Activated CD8-positive, alpha-beta T cell treated with anti-CD3 and anti-CD28 coated beads, Interleukin-2, amount 10 ng/mL, durations not matched to agents 7 days and 5 days (primary cell): ENCODE data around the gene USP5. TPM values are rescaled to one million over a fixed set of nuclear protein-coding genes. Genes with fewer than 3 reads are reported as not detected.
"Not testable (repeated sequence)": the region's sequence is repeated elsewhere in the genome, so short reads cannot be mapped to it uniquely, and the experiment has no call there.

Source experiments
- ATAC-seq: fragments of 150-1000 bp; cut with Tn5 transposase; one replicate; pipeline ENCODE4 v1.10.0; 2021; ENCODE audit warnings: moderate library complexity
- CTCF ChIA-PET: fragments of 350-600 bp; sonication (Branson Sonifier 250); formaldehyde crosslinking; loops from one replicate; lab custom pipeline; 2021; ENCODE audit warnings: antibody characterized with exemption; lab: Charles Lee
- POLR2A ChIA-PET: fragments of 350-600 bp; sonication (Branson Sonifier 250); formaldehyde crosslinking; loops from one replicate; lab custom pipeline; 2021; ENCODE audit warnings: antibody characterized with exemption; lab: Charles Lee
- DNase-seq: peaks from one replicate; pipeline ENCODE4 v3.0.0-alpha.2; 2020
- H3K27ac Mint-ChIP-seq: one replicate; pipeline ENCODE4 v1.8.0; 2021; ENCODE audit warnings: mild to moderate bottlenecking, mixed read lengths
- H3K27me3 Mint-ChIP-seq: one replicate; pipeline ENCODE4 v1.8.0; 2021; ENCODE audit warnings: low read depth, mixed read lengths
- H3K36me3 Mint-ChIP-seq: one replicate; pipeline ENCODE4 v1.8.0; 2021; ENCODE audit warnings: low read depth, mixed read lengths
- H3K4me1 Mint-ChIP-seq: one replicate; pipeline ENCODE4 v1.8.0; 2021; ENCODE audit warnings: low read depth, mixed read lengths
- H3K4me3 Mint-ChIP-seq: one replicate; pipeline ENCODE4 v1.8.0; 2021; ENCODE audit warnings: mild to moderate bottlenecking, mixed read lengths
- H3K9me3 Mint-ChIP-seq: one replicate; pipeline ENCODE4 v1.8.0; 2022; ENCODE audit warnings: mixed read lengths; ENCODE audit not compliant: insufficient read depth
- total RNA-seq, 2 experiments: library from RNA; stranded (reverse); gene quantifications; one replicate each; pipeline ENCODE4 v1.2.3, GENCODE V29; 2021

Gene USP5
- total RNA-seq, 2 experiments from 2014 or later = 105 to 108 TPM

DNA sequence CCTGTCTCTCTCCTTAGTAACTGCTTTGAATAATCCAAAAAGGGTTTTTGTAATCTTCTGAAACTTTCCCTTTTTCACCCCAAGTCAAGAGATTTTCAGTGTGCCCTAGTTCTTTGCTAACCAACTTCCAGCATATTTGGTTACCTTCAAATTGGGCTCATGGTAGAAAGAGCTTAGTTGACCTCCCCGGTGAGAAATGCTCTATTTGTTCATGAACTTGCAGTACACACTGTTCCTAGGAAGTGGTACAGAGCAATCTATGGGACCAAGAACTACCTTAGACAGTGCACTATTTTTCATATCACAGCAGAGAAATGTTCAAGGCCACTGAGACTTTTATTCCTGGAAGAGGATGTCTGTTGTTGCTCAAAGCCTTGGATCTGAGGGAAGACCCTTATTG, 1.7 kb downstream of the USP5 start:
- ATAC-seq (no peak), DNase-seq (no peak)
- ChIA-PET CTCF (interaction anchor here (1.2 to 13.9 kb wide), 7 partner anchors 14 to 130 kb away, joined by 4 to 130 read pairs (median 19); partner anchors contain the start of genes COPS7A, GNB3, MLF2 and SPSB2), POLR2A (interaction anchor here (1.2 to 6.6 kb wide), 6 partner anchors 10 to 100 kb away, joined by 4 to 93 read pairs (median 20); partner anchors contain the start of genes C12orf57, MLF2, RNU7-1 and SPSB2)
- peaks cover 38% of the 10 kb centered on the region for H3K4me1 Mint-ChIP-seq
- H3K9me3 Mint-ChIP-seq = no peaks in the 10 kb centered on the region
- H3K36me3 Mint-ChIP-seq = peaks cover 53% of the 10 kb centered on the region
- H3K4me3 Mint-ChIP-seq = peak overlapping the region; percentile 90
- H3K27ac Mint-ChIP-seq = peak overlapping the region; percentile 98
- no peaks in the 10 kb centered on the region for H3K27me3 Mint-ChIP-seq

- peaks cover 49% of the 10 kb centered on the region for H3K36me3 Mint-ChIP-seq
- ChIA-PET POLR2A (interaction anchor here (4.0 to 6.6 kb wide), 2 partner anchors 13 to 18 kb away, joined by 47 to 93 read pairs; partner anchors contain the start of genes SPSB2 and TPI1), CTCF (interaction anchor here (1.2 to 13.9 kb wide), 5 partner anchors 13 to 101 kb away, joined by 5 to 130 read pairs (median 23); partner anchors contain the start of genes GNB3, MLF2, SPSB2 and TPI1)
- ATAC-seq (no peak), DNase-seq (no peak)
- H3K4me3 Mint-ChIP-seq = no peak overlapping the region
- peaks cover 35% of the 10 kb centered on the region for H3K4me1 Mint-ChIP-seq
- no peaks in the 10 kb centered on the region for H3K27me3 Mint-ChIP-seq
- H3K27ac Mint-ChIP-seq = peak overlapping the region; percentile 98
- no peaks in the 10 kb centered on the region for H3K9me3 Mint-ChIP-seq
These were observed 2.1 kb downstream of the USP5 start for GRCh38 chr12:6854036-6854435.

GRCh38 chr12:6855322-6855721, 3.4 kb downstream of the USP5 start:
- no peaks in the 10 kb centered on the region for H3K9me3 Mint-ChIP-seq
- ATAC-seq (no peak), DNase-seq (no peak)
- no peaks in the 10 kb centered on the region for H3K27me3 Mint-ChIP-seq
- H3K4me1 Mint-ChIP-seq = peaks cover 23% of the 10 kb centered on the region
- CTCF ChIA-PET = interaction anchor here (7.0 to 13.9 kb wide), 2 partner anchors 16 to 19 kb away, joined by 121 to 130 read pairs; partner anchors contain the start of genes GNB3 and SPSB2
- H3K27ac Mint-ChIP-seq = no peak overlapping the region
- no peak overlapping the region for H3K4me3 Mint-ChIP-seq
- POLR2A ChIA-PET = interaction anchor here (6.6 kb wide), 1 partner anchor 12 kb away, joined by 93 read pairs; the partner anchor contains the start of gene TPI1
- peaks cover 46% of the 10 kb centered on the region for H3K36me3 Mint-ChIP-seq

DNA sequence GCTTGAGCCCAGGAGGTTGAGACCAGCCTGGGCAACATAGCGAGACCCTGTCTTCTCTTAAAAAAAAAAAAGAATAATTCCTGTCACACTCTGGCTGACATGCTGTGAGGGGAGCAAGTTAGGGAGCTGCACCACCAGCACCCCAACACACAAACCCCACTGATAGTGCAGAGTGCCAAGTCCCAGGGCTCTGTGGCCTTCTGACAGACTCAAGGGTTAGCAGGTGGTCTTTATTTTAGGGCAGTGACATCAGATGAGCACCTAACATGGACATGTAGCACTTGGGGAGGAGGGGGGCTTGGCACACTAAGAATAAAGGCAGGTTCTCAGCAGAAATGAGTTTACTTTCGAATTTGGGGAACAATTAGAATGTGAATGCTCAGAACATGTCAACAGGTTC, 6.8 kb downstream of the USP5 start:
- DNase-seq (no peak), ATAC-seq (no peak)
- Mint-ChIP-seq H3K9me3 (no peaks in the 10 kb centered on the region), H3K4me3 (no peak overlapping the region), H3K36me3 (peaks cover 64% of the 10 kb centered on the region), H3K27me3 (no peaks in the 10 kb centered on the region), H3K27ac (no peak overlapping the region), H3K4me1 (peaks cover 10% of the 10 kb centered on the region)
- CTCF ChIA-PET = no interaction called here
- POLR2A ChIA-PET = no interaction called here

DNA sequence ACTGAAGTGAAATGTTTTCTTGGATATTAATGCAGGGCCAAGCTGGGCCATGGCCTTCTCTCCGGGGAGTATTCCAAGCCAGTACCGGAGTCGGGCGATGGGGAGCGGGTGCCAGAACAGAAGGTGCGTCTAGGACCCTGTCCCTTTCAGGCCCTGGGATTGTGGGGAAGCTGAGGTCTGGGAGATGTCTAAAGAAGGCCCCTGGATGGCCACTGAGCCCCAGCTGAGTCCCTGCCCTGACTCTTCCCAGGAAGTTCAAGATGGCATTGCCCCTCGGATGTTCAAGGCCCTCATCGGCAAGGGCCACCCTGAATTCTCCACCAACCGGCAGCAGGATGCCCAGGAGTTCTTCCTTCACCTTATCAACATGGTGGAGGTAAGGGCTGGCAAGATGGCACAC, 8.2 kb downstream of the USP5 start:
- Mint-ChIP-seq H3K4me1 (no peaks in the 10 kb centered on the region), H3K27me3 (no peaks in the 10 kb centered on the region), H3K9me3 (no peaks in the 10 kb centered on the region), H3K36me3 (peaks cover 65% of the 10 kb centered on the region), H3K27ac (no peak overlapping the region), H3K4me3 (no peak overlapping the region)
- DNase-seq = no peak
- CTCF ChIA-PET = interaction anchor here (1.0 kb wide), 1 partner anchor 323 kb away, joined by 3 read pairs; no protein-coding TSS in a partner anchor
- POLR2A ChIA-PET = no interaction called here
- no peak for ATAC-seq

DNA sequence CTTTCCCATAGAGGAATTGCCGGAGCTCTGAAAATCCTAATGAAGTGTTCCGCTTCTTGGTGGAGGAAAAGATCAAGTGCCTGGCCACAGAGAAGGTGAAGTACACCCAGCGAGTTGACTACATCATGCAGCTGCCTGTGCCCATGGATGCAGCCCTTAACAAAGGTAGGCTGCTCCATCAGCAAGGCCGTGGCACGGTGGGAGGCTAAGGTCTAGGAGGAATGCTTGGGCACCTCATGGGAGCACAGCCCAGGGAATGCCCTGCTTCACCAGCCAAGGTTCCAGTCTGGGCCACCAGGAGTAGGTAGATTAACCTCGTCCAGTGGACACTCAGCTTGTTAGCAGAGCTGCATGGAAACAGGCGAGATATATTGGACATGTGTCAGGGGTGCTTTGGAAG, 9.0 kb downstream of the USP5 start:
- Mint-ChIP-seq H3K4me3 (no peak overlapping the region), H3K9me3 (no peaks in the 10 kb centered on the region), H3K4me1 (peaks cover 2% of the 10 kb centered on the region), H3K36me3 (peaks cover 65% of the 10 kb centered on the region), H3K27ac (no peak overlapping the region), H3K27me3 (no peaks in the 10 kb centered on the region)
- POLR2A ChIA-PET = interaction anchor here (0.7 to 1.8 kb wide), 3 partner anchors 9 to 83 kb away, joined by 3 to 13 read pairs (median 4); partner anchors contain the start of genes C12orf57, CDCA3, RNU7-1 and USP5
- DNase-seq (no peak), ATAC-seq (no peak)
- CTCF ChIA-PET = interaction anchor here (1.0 to 1.1 kb wide), 2 partner anchors 11 to 323 kb away, joined by 3 read pairs; no protein-coding TSS in a partner anchor

DNA sequence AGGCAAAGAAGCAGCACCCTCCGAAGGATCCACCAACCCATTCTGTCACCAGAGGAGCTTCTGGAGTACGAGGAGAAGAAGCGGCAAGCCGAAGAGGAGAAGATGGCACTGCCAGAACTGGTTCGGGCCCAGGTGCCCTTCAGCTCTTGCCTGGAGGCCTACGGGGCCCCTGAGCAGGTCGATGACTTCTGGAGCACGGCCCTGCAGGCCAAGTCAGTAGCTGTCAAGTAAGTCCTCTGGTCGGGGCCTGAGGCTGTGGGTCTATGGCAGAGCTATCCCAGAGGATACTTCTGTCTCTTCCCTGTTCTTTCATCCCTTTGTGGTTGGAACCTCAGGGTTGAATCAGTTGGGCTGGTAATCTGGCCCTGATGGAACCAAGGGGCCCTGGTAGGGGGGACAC, 9.4 kb downstream of the USP5 start:
- no peak for DNase-seq
- ChIA-PET CTCF (interaction anchor here (1.0 to 1.1 kb wide), 2 partner anchors 11 to 324 kb away, joined by 3 read pairs; no protein-coding TSS in a partner anchor), POLR2A (interaction anchor here (0.7 to 1.8 kb wide), 3 partner anchors 9 to 82 kb away, joined by 3 to 13 read pairs (median 4); partner anchors contain the start of genes C12orf57, CDCA3, RNU7-1 and USP5)
- no peaks in the 10 kb centered on the region for H3K27me3 Mint-ChIP-seq
- peaks cover 66% of the 10 kb centered on the region for H3K36me3 Mint-ChIP-seq
- H3K27ac Mint-ChIP-seq = no peak overlapping the region
- peaks cover 6% of the 10 kb centered on the region for H3K4me1 Mint-ChIP-seq
- no peak for ATAC-seq
- H3K4me3 Mint-ChIP-seq = no peak overlapping the region
- no peaks in the 10 kb centered on the region for H3K9me3 Mint-ChIP-seq

GRCh38 chr12:6863033-6863432, 11.1 kb downstream of the USP5 start:
- H3K9me3 Mint-ChIP-seq = no peaks in the 10 kb centered on the region
- H3K4me1 Mint-ChIP-seq = peaks cover 15% of the 10 kb centered on the region
- no peak for DNase-seq
- H3K4me3 Mint-ChIP-seq = no peak overlapping the region
- peaks cover 59% of the 10 kb centered on the region for H3K36me3 Mint-ChIP-seq
- no peak for ATAC-seq
- POLR2A ChIA-PET = interaction anchor here (0.7 kb wide), 1 partner anchor 10 kb away, joined by 4 read pairs; no protein-coding TSS in a partner anchor
- CTCF ChIA-PET = interaction anchor here (0.9 kb wide), 2 partner anchors 9 to 27 kb away, joined by 3 to 4 read pairs; no protein-coding TSS in a partner anchor
- H3K27ac Mint-ChIP-seq = no peak overlapping the region
- H3K27me3 Mint-ChIP-seq = no peaks in the 10 kb centered on the region

DNA sequence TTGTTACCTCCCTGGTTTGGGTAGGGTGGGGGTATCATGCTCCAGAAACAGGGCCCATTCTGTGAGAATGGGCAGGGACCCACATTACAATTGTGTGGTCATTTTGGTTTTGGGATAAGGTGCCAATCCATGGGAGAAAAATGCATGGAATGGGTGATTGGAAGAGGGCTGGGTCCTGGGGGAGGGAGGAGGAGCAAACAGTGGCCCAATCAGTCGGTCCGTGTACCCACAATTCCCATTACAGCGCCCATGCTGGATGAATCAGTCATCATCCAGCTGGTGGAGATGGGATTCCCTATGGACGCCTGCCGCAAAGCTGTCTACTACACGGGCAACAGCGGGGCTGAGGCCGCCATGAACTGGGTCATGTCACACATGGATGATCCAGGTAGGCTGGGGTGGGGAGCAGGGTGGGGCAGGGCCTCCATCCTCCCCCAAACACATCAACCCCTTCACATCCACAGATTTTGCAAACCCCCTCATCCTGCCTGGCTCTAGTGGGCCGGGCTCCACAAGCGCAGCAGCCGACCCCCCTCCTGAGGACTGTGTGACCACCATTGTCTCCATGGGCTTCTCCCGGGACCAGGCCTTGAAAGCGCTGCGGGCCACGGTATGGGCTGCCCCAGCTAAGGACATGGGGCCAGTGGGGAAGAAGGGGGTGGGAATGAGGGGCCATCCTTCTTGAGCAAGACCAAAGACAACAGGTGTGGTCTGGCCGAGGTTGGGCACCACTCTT, 11.8 kb downstream of the USP5 start:
- Mint-ChIP-seq H3K4me3 (no peak overlapping the region), H3K27me3 (no peaks in the 10 kb centered on the region), H3K36me3 (peaks cover 64% of the 10 kb centered on the region), H3K4me1 (peaks cover 21% of the 10 kb centered on the region), H3K27ac (no peak overlapping the region), H3K9me3 (no peaks in the 10 kb centered on the region)
- ATAC-seq (no peak), DNase-seq (no peak)
- CTCF ChIA-PET = interaction anchor here (0.9 to 1.2 kb wide), 3 partner anchors 9 to 83 kb away, joined by 3 to 4 read pairs (median 3); no protein-coding TSS in a partner anchor
- POLR2A ChIA-PET = interaction anchor here (0.7 to 6.8 kb wide), 2 partner anchors 11 kb away, joined by 4 to 93 read pairs; partner anchors contain the start of genes CDCA3 and USP5

- not testable (repeated sequence) for H3K27me3 Mint-ChIP-seq, DNase-seq, H3K4me3 Mint-ChIP-seq, ATAC-seq, H3K27ac Mint-ChIP-seq, H3K9me3 Mint-ChIP-seq
- H3K4me1 Mint-ChIP-seq = peaks cover 37% of the 10 kb centered on the region
- ChIA-PET POLR2A (interaction anchor here (0.9 to 6.8 kb wide), 4 partner anchors 12 to 233 kb away, joined by 3 to 93 read pairs (median 4); partner anchors contain the start of genes CDCA3, MLF2 and USP5), CTCF (interaction anchor here (1.4 to 2.8 kb wide), 2 partner anchors 22 to 26 kb away, joined by 3 to 12 read pairs; no protein-coding TSS in a partner anchor)
- H3K36me3 Mint-ChIP-seq = peaks cover 70% of the 10 kb centered on the region
These were observed 13.4 kb downstream of the USP5 start for GRCh38 chr12:6865307-6865706.
